Mesendoderm (in vitro differentiated cells): ENCODE data around the gene SLC17A4. TPM values are rescaled to one million over a fixed set of nuclear protein-coding genes. Genes with fewer than 3 reads are reported as not detected.
A peak's percentile ranks its signal among the peaks of the same experiment; 100 is the strongest.

ENCODE experiments used
- DNase-seq: peaks from one replicate; pipeline ENCODE4 v3.0.0; 2013
- H2AK5ac ChIP-seq: 2 replicates; pipeline ENCODE4 v1.6.1; 2013; ENCODE audit warnings: low read length, inconsistent platforms
- H2BK120ac ChIP-seq: 2 replicates; pipeline ENCODE4 v1.6.1; 2013; ENCODE audit warnings: low read depth, mild to moderate bottlenecking, low read length, moderate library complexity, mixed read lengths
- H2BK15ac ChIP-seq: replicated peaks from 2 replicates; pipeline ENCODE4 v1.6.1; 2013; ENCODE audit warnings: low read depth, mild to moderate bottlenecking, moderate library complexity
- H2BK5ac ChIP-seq: 2 replicates; pipeline ENCODE4 v1.6.1; 2013; ENCODE audit warnings: low read length, inconsistent platforms
- H3K18ac ChIP-seq: 2 replicates; pipeline ENCODE4 v1.6.1; 2013; ENCODE audit warnings: mild to moderate bottlenecking, low read length, mixed read lengths
- H3K23ac ChIP-seq: one replicate; pipeline ENCODE4 v1.6.1; 2013; ENCODE audit warnings: low read length
- H3K27ac ChIP-seq: 2 replicates; pipeline ENCODE4 v1.5.1; 2013; ENCODE audit warnings: low read depth, mild to moderate bottlenecking, inconsistent platforms, low read length, moderate library complexity
- H3K27me3 ChIP-seq: 2 replicates; pipeline ENCODE4 v1.6.1; 2013; ENCODE audit warnings: low read length, control low read depth, mild to moderate bottlenecking, inconsistent platforms; ENCODE audit not compliant: insufficient read depth, poor library complexity
- H3K36me3 ChIP-seq: 2 replicates; pipeline ENCODE4 v1.6.1; 2013; ENCODE audit warnings: low read length, inconsistent platforms; ENCODE audit not compliant: control insufficient read depth, insufficient read depth
- H3K4ac ChIP-seq: one replicate; pipeline ENCODE4 v1.6.1; 2013; ENCODE audit warnings: low read depth, mild to moderate bottlenecking, low read length, moderate library complexity
- H3K4me1 ChIP-seq: 2 replicates; pipeline ENCODE4 v1.6.1; 2013; ENCODE audit warnings: low read depth, low read length, inconsistent platforms; ENCODE audit not compliant: control insufficient read depth
- H3K4me2 ChIP-seq: 2 replicates; pipeline ENCODE4 v1.6.1; 2013; ENCODE audit warnings: low read length
- H3K4me3 ChIP-seq: 2 replicates; pipeline ENCODE4 v1.5.1; 2013; ENCODE audit warnings: mild to moderate bottlenecking, low read length
- H3K56ac ChIP-seq: one replicate; pipeline ENCODE4 v1.6.1; 2013; ENCODE audit warnings: low read length
- H3K79me1 ChIP-seq: 2 replicates; pipeline ENCODE4 v1.6.1; 2013; ENCODE audit warnings: low read length, inconsistent platforms
- H3K79me2 ChIP-seq: 2 replicates; pipeline ENCODE4 v1.6.1; 2013; ENCODE audit warnings: mild to moderate bottlenecking, low read length; ENCODE audit not compliant: control insufficient read depth, insufficient read depth
- H3K9ac ChIP-seq: 2 replicates; pipeline ENCODE4 v1.6.1; 2013; ENCODE audit warnings: low read length, inconsistent platforms
- H4K5ac ChIP-seq: one replicate; pipeline ENCODE4 v1.6.1; 2013; ENCODE audit warnings: low read length
- H4K8ac ChIP-seq: one replicate; pipeline ENCODE4 v1.6.1; 2013; ENCODE audit warnings: low read depth, mild to moderate bottlenecking, control low read depth, low read length, moderate library complexity
- WGBS: extraction: QIAGEN DNeasy Blood & Tissue Kit; methylation state at CpG from one replicate; pipeline ENCODE4 v1.1.7; 2013; ENCODE audit warnings: low lambda C conversion rate, missing lambda C conversion rate; ENCODE audit not compliant: insufficient coverage; ENCODE audit errors: extremely low coverage; 5-methylcytosine and 5-hydroxymethylcytosine counted together
- polyA plus RNA-seq, 2 experiments: library from polyadenylated mRNA; stranded (reverse); fragments of 200-250 nt; gene quantifications; one replicate each; pipeline ENCODE4 v1.2.3, GENCODE V29; 2013

SLC17A4 gene, protein sequence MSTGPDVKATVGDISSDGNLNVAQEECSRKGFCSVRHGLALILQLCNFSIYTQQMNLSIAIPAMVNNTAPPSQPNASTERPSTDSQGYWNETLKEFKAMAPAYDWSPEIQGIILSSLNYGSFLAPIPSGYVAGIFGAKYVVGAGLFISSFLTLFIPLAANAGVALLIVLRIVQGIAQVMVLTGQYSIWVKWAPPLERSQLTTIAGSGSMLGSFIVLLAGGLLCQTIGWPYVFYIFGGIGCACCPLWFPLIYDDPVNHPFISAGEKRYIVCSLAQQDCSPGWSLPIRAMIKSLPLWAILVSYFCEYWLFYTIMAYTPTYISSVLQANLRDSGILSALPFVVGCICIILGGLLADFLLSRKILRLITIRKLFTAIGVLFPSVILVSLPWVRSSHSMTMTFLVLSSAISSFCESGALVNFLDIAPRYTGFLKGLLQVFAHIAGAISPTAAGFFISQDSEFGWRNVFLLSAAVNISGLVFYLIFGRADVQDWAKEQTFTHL
- not detected for polyA plus RNA-seq (2013, experiment 1 of 2)
- polyA plus RNA-seq (2013, experiment 2 of 2), result not detected

DNA sequence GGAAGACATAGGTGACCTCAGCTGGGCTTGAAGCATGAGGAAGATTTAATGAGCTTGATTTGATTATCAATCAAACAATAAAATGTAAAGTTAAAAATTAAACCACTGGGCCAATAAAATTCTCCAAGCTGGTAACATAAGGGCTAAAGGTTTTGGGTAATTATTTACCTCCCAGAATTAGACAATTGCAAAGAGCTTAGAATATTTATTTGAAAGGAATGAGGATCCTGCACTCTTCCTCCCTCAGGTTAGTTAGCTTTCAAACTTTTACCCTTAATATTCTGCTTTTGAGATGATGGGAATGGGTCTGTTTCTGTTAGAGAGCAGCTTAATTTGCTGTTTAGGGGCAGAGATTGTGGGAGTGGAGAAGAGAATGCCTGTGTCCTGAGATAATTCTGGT is at the start of gene SLC17A4:
TSS of gene SLC17A4 (plus strand) at position 208 of the 400 bp plus-strand sequence. CDS start 7,221 bp downstream, outside the sequence.
- Histone ChIP-seq H4K8ac (no peak within 1 kb of the TSS), H3K9ac (no peak within 1 kb of the TSS), H2AK5ac (no peak within 1 kb of the TSS), H3K27ac (no peak within 1 kb of the TSS), H3K79me1 (no peaks in the 10 kb centered on the region), H3K56ac (no peak within 1 kb of the TSS), H2BK5ac (no peak within 1 kb of the TSS), H3K23ac (no peak within 1 kb of the TSS), H2BK15ac (no peak within 1 kb of the TSS), H2BK120ac (no peak within 1 kb of the TSS), H3K27me3 (no peaks in the 10 kb centered on the region), H3K18ac (no peak within 1 kb of the TSS), H3K4me1 (no peaks in the 10 kb centered on the region), H3K4me3 (no peak within 1 kb of the TSS), H3K36me3 (no peaks in the 10 kb centered on the region), H4K5ac (no peak within 1 kb of the TSS), H3K79me2 (no peaks in the 10 kb centered on the region), H3K4ac (no peak within 1 kb of the TSS), H3K4me2 (no peak within 1 kb of the TSS)
- DNase-seq, result no peak

DNA sequence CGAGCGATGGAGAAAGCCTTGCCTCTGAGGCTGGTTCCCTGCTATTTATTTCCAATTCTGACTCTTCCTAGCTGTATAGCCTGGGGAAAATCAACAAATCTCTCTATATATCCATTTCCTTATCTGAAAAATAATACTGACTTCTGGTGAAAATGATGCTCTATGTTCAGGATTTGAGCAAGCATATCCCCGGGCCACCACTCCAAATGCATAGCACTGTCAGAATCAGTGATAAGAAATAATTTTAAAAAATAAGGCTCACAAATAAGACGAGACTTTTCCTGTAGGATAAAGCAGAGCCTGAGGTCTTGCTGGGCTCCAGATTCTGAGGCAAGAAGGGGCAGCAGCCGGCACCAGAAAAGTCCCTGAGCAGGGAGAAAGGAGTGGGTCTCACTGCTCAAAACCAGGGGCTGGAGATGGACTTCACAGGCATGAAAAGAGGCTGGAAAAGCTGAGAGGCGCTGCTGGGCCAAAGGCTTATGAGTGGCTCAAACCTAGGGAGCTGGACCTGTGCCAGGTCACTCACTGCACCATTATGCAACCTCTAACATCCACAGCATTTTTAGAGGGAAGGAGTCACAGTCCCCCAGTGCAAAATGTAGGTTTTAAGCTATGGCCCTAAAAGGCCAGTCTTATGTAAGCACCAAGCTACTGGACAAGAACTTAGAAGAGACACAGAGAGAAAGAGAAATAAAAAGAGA is 48.1 kb upstream of the SLC17A4 start:
- Histone ChIP-seq H4K8ac (no peak overlapping the region), H3K27ac (no peak overlapping the region), H3K56ac (no peak overlapping the region), H3K4me3 (no peak overlapping the region), H3K79me1 (no peaks in the 10 kb centered on the region), H2BK5ac (no peak overlapping the region), H2BK15ac (no peak overlapping the region), H4K5ac (no peak overlapping the region), H3K23ac (no peak overlapping the region), H3K4me1 (no peaks in the 10 kb centered on the region), H2BK120ac (no peak overlapping the region), H3K36me3 (no peaks in the 10 kb centered on the region), H3K4ac (no peak overlapping the region), H3K79me2 (no peaks in the 10 kb centered on the region), H2AK5ac (no peak overlapping the region), H3K4me2 (no peak overlapping the region), H3K27me3 (no peaks in the 10 kb centered on the region), H3K9ac (no peak overlapping the region), H3K18ac (no peak overlapping the region)
- no CpG with 5 or more reads among the region's 6 CpGs for WGBS
- no peak for DNase-seq

DNA sequence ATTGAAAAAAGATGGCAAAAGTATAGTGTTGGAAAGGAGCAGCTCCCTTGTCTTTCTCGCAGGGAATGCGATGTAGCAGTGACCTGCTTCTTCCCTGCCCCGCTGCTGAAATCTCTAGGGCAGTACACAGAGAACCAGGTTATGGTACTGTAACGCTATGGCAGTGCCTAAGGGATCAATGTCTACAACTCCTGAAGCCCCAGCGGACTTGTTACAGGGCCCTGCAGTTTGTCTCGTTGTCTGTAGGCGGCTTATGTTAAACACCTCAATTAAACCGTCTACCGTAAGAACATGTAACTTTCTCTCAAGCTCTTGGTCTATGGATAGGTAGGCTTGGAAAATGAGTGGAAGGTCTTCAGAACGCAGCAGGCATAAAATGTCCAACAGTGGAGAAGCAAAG is 44.8 kb upstream of the SLC17A4 start:
- H3K23ac ChIP-seq, result no peak overlapping the region
- no peak overlapping the region for H3K56ac ChIP-seq
- no peak overlapping the region for H2BK5ac ChIP-seq
- H2BK15ac ChIP-seq, result no peak overlapping the region
- WGBS, result no CpG with 5 or more reads among the region's 10 CpGs
- no peak overlapping the region for H3K27ac ChIP-seq
- H3K4me3 ChIP-seq, result no peak overlapping the region
- no peak overlapping the region for H4K5ac ChIP-seq
- no peaks in the 10 kb centered on the region for H3K79me1 ChIP-seq
- no peak overlapping the region for H2BK120ac ChIP-seq
- H3K18ac ChIP-seq, result no peak overlapping the region
- H3K9ac ChIP-seq, result no peak overlapping the region
- H3K4ac ChIP-seq, result no peak overlapping the region
- H3K79me2 ChIP-seq, result no peaks in the 10 kb centered on the region
- no peak overlapping the region for H2AK5ac ChIP-seq
- no peaks in the 10 kb centered on the region for H3K27me3 ChIP-seq
- no peaks in the 10 kb centered on the region for H3K36me3 ChIP-seq
- DNase-seq, result peak; percentile 16
- H3K4me2 ChIP-seq, result no peak overlapping the region
- H4K8ac ChIP-seq, result no peak overlapping the region
- H3K4me1 ChIP-seq, result no peaks in the 10 kb centered on the region

DNA sequence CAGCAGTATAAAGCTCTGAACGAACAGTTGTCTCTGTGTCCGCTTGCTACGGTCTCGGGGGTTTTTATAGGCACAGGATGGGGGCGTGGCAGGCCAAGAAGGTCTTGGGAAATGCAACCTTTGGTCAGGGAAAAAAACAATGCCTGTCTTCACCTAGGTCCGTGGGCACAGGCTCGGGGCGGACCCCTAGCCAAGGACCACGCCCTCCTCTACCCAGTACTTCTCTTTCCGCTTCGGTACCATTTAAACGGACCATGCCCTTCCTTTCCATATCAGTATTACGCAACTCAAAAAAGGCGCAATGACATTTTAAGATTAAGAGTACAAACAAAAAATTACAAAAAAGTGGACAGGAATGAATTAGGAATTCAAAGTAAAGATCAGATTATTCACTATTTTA is 44.3 kb upstream of the SLC17A4 start:
- WGBS, result no CpG with 5 or more reads among the region's 14 CpGs
- Histone ChIP-seq H3K27me3 (no peaks in the 10 kb centered on the region), H3K79me1 (no peaks in the 10 kb centered on the region), H2BK15ac (no peak overlapping the region), H4K8ac (no peak overlapping the region), H3K79me2 (no peaks in the 10 kb centered on the region), H3K4me2 (no peak overlapping the region), H3K4me1 (no peaks in the 10 kb centered on the region), H3K56ac (no peak overlapping the region), H4K5ac (no peak overlapping the region), H2BK120ac (no peak overlapping the region), H3K9ac (no peak overlapping the region), H3K4me3 (no peak overlapping the region), H3K18ac (no peak overlapping the region), H2AK5ac (no peak overlapping the region), H2BK5ac (no peak overlapping the region), H3K27ac (no peak overlapping the region), H3K4ac (no peak overlapping the region), H3K23ac (no peak overlapping the region), H3K36me3 (no peaks in the 10 kb centered on the region)
- DNase-seq, result no peak

DNA sequence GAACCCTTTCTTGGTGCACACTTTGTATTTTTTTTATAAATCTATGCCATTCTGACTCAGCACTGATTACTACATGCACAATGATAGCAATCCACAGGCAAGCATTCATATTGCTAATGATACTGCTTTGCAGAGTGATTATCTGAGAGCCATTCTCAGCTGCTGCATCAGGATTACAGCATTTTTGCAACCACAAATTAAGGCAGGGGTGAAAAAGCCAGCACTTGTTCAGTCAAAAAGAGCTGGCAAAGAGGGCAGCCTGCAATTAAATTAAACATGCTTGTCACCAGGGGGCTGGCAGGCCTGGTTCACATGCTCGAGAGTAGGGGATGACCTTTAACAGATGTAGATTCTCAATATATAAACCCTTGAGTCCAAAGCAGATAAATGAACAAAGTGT is 40.7 kb upstream of the SLC17A4 start:
- Histone ChIP-seq H2AK5ac (no peak overlapping the region), H4K8ac (no peak overlapping the region), H4K5ac (no peak overlapping the region), H3K4me3 (no peak overlapping the region), H2BK5ac (no peak overlapping the region), H3K56ac (no peak overlapping the region), H3K27me3 (no peaks in the 10 kb centered on the region), H3K27ac (no peak overlapping the region), H2BK120ac (no peak overlapping the region), H3K4me2 (no peak overlapping the region), H3K9ac (no peak overlapping the region), H3K4me1 (no peaks in the 10 kb centered on the region), H3K36me3 (no peaks in the 10 kb centered on the region), H2BK15ac (no peak overlapping the region), H3K23ac (no peak overlapping the region), H3K79me1 (no peaks in the 10 kb centered on the region), H3K18ac (no peak overlapping the region), H3K4ac (no peak overlapping the region), H3K79me2 (no peaks in the 10 kb centered on the region)
- no CpG with 5 or more reads among the region's 1 CpG for WGBS
- DNase-seq, result no peak
